ENCODE data around the gene HLCS. TPM values are rescaled to one million over a fixed set of nuclear protein-coding genes. Genes with fewer than 3 reads are reported as not detected.

The HLCS gene
- polyA plus RNA-seq, 4 donors = 2.7 to 13.7 (median 4.9) TPM

GRCh38 chr21:36718951-36719501 lies 247.4 kb downstream of the HLCS start:
- H3K4me1 ChIP-seq (ENCODE audit: control insufficient read depth in 3 of 3, insufficient read depth in 2 of 3, low read depth in 1 of 3, low read length in 2 of 3) = peaks cover 0 to 17% (median 2%) of the 10 kb centered on the region in 3 donors
- H3K9me3 ChIP-seq (ENCODE audit: control insufficient read depth in 2 of 2, insufficient read depth in 1 of 2, low read depth in 1 of 2, low read length in 1 of 2) = no peaks in the 10 kb centered on the region
- no peaks in the 10 kb centered on the region for H3K36me3 ChIP-seq (ENCODE audit: control insufficient read depth in 3 of 3, insufficient read depth in 2 of 3, low read depth in 1 of 3, low read length in 3 of 3)
- DNase-seq (peak; percentile 83 to 86), FAIRE-seq (no peak)
- peak overlapping the region; percentile 74 to 96 (median 95) for H3K27ac ChIP-seq (ENCODE audit: low read depth in 1 of 3, low read length in 2 of 3)
- WGBS, 3 donors = 19 to 64% (median 39%) methylated on average over 18 of the region's 18 CpGs
- H3K27me3 ChIP-seq (ENCODE audit: control insufficient read depth in 3 of 3, insufficient read depth in 3 of 3, low read length in 3 of 3) = peaks cover 0 to 14% (median 13%) of the 10 kb centered on the region in 3 donors
- H3K4me3 ChIP-seq (ENCODE audit: low read depth in 1 of 3, low read length in 3 of 3) = peak overlapping the region in 1 of 3 donors; percentile 16

- DNase-seq (no peak), FAIRE-seq (no peak)
- peaks cover 0 to 17% (median 2%) of the 10 kb centered on the region in 3 donors for H3K4me1 ChIP-seq (ENCODE audit: control insufficient read depth in 3 of 3, insufficient read depth in 2 of 3, low read depth in 1 of 3, low read length in 2 of 3)
- WGBS, 3 donors = 86 to 90% (median 87%) methylated on average over 6 of the region's 6 CpGs
- H3K36me3 ChIP-seq (ENCODE audit: control insufficient read depth in 3 of 3, insufficient read depth in 2 of 3, low read depth in 1 of 3, low read length in 3 of 3) = no peaks in the 10 kb centered on the region
- no peak overlapping the region for H3K27ac ChIP-seq (ENCODE audit: low read depth in 1 of 3, low read length in 2 of 3)
- no peak overlapping the region for H3K4me3 ChIP-seq (ENCODE audit: low read depth in 1 of 3, low read length in 3 of 3)
- peaks cover 0 to 16% (median 14%) of the 10 kb centered on the region in 3 donors for H3K27me3 ChIP-seq (ENCODE audit: control insufficient read depth in 3 of 3, insufficient read depth in 3 of 3, low read length in 3 of 3)
- H3K9me3 ChIP-seq (ENCODE audit: control insufficient read depth in 2 of 2, insufficient read depth in 1 of 2, low read depth in 1 of 2, low read length in 1 of 2) = no peaks in the 10 kb centered on the region
Measured at GRCh38 chr21:36717976-36718375, 248.5 kb downstream of the HLCS start.

- FAIRE-seq = no peak
- WGBS, 3 donors = 62 to 87% (median 77%) methylated on average over 9 of the region's 9 CpGs
- no peaks in the 10 kb centered on the region for H3K9me3 ChIP-seq (ENCODE audit: control insufficient read depth in 2 of 2, insufficient read depth in 1 of 2, low read depth in 1 of 2, low read length in 1 of 2)
Measured at GRCh38 chr21:36716836-36717235, 249.6 kb downstream of the HLCS start.

GRCh38 chr21:36716387-36716786 lies 250.1 kb downstream of the HLCS start:
- Histone ChIP-seq H3K27me3 (ENCODE audit: control insufficient read depth in 3 of 3, insufficient read depth in 3 of 3, low read length in 3 of 3) (peaks cover 0 to 26% (median 14%) of the 10 kb centered on the region in 3 donors), H3K4me3 (ENCODE audit: low read depth in 1 of 3, low read length in 3 of 3) (no peak overlapping the region), H3K27ac (ENCODE audit: low read depth in 1 of 3, low read length in 2 of 3) (no peak overlapping the region), H3K4me1 (ENCODE audit: control insufficient read depth in 3 of 3, insufficient read depth in 2 of 3, low read depth in 1 of 3, low read length in 2 of 3) (peaks cover 0 to 17% (median 2%) of the 10 kb centered on the region in 3 donors), H3K9me3 (ENCODE audit: control insufficient read depth in 2 of 2, insufficient read depth in 1 of 2, low read depth in 1 of 2, low read length in 1 of 2) (no peaks in the 10 kb centered on the region), H3K36me3 (ENCODE audit: control insufficient read depth in 3 of 3, insufficient read depth in 2 of 3, low read depth in 1 of 3, low read length in 3 of 3) (no peaks in the 10 kb centered on the region)
- no peak for FAIRE-seq
- WGBS, 3 donors = 71 to 81% (median 77%) methylated on average over 2 of the region's 2 CpGs
- DNase-seq = no peak

More at GRCh38 chr21:36716836-36717235, 249.6 kb downstream of the HLCS start:
- H3K4me3 ChIP-seq (ENCODE audit: low read depth in 1 of 3, low read length in 3 of 3) = no peak overlapping the region
- DNase-seq = no peak
- peaks cover 0 to 25% (median 14%) of the 10 kb centered on the region in 3 donors for H3K27me3 ChIP-seq (ENCODE audit: control insufficient read depth in 3 of 3, insufficient read depth in 3 of 3, low read length in 3 of 3)
- H3K4me1 ChIP-seq (ENCODE audit: control insufficient read depth in 3 of 3, insufficient read depth in 2 of 3, low read depth in 1 of 3, low read length in 2 of 3) = peaks cover 0 to 17% (median 2%) of the 10 kb centered on the region in 3 donors
- H3K36me3 ChIP-seq (ENCODE audit: control insufficient read depth in 3 of 3, insufficient read depth in 2 of 3, low read depth in 1 of 3, low read length in 3 of 3) = no peaks in the 10 kb centered on the region
- H3K27ac ChIP-seq (ENCODE audit: low read depth in 1 of 3, low read length in 2 of 3) = no peak overlapping the region

GRCh38 chr21:36713746-36714145 lies 252.7 kb downstream of the HLCS start:
- H3K9me3 ChIP-seq (ENCODE audit: control insufficient read depth in 2 of 2, insufficient read depth in 1 of 2, low read depth in 1 of 2, low read length in 1 of 2) = no peaks in the 10 kb centered on the region
- no peaks in the 10 kb centered on the region for H3K36me3 ChIP-seq (ENCODE audit: control insufficient read depth in 3 of 3, insufficient read depth in 2 of 3, low read depth in 1 of 3, low read length in 3 of 3)
- DNase-seq (no peak), FAIRE-seq (no peak)
- peaks cover 0 to 9% (median 2%) of the 10 kb centered on the region in 3 donors for H3K4me1 ChIP-seq (ENCODE audit: control insufficient read depth in 3 of 3, insufficient read depth in 2 of 3, low read depth in 1 of 3, low read length in 2 of 3)
- 60 to 67% (median 61%) methylated on average over 3 of the region's 3 CpGs for WGBS, 3 donors
- no peak overlapping the region for H3K27ac ChIP-seq (ENCODE audit: low read depth in 1 of 3, low read length in 2 of 3)
- H3K27me3 ChIP-seq (ENCODE audit: control insufficient read depth in 3 of 3, insufficient read depth in 3 of 3, low read length in 3 of 3) = peaks cover 0 to 50% (median 25%) of the 10 kb centered on the region in 3 donors
- H3K4me3 ChIP-seq (ENCODE audit: low read depth in 1 of 3, low read length in 3 of 3) = no peak overlapping the region

GRCh38 chr21:36710729-36711048 lies 255.8 kb downstream of the HLCS start:
- no peaks in the 10 kb centered on the region for H3K9me3 ChIP-seq (ENCODE audit: control insufficient read depth in 2 of 2, insufficient read depth in 1 of 2, low read depth in 1 of 2, low read length in 1 of 2)
- H3K27ac ChIP-seq (ENCODE audit: low read depth in 1 of 3, low read length in 2 of 3) = no peak overlapping the region
- H3K4me1 ChIP-seq (ENCODE audit: control insufficient read depth in 3 of 3, insufficient read depth in 2 of 3, low read depth in 1 of 3, low read length in 2 of 3) = peaks cover 0 to 14% (median 2%) of the 10 kb centered on the region in 3 donors
- peak; percentile 48 to 57 for DNase-seq
- FAIRE-seq = no peak
- H3K4me3 ChIP-seq (ENCODE audit: low read depth in 1 of 3, low read length in 3 of 3) = peak overlapping the region in 1 of 3 donors; percentile 26
- 3 to 13% (median 6%) methylated on average over 13 of the region's 13 CpGs for WGBS, 3 donors
- no peaks in the 10 kb centered on the region for H3K36me3 ChIP-seq (ENCODE audit: control insufficient read depth in 3 of 3, insufficient read depth in 2 of 3, low read depth in 1 of 3, low read length in 3 of 3)
- H3K27me3 ChIP-seq (ENCODE audit: control insufficient read depth in 3 of 3, insufficient read depth in 3 of 3, low read length in 3 of 3) = peaks cover 0 to 76% (median 50%) of the 10 kb centered on the region in 3 donors

- 9 to 19% (median 12%) methylated on average over 38 of the region's 38 CpGs for WGBS, 3 donors
- Histone ChIP-seq H3K27ac (ENCODE audit: low read depth in 1 of 3, low read length in 2 of 3) (no peak overlapping the region), H3K4me3 (ENCODE audit: low read depth in 1 of 3, low read length in 3 of 3) (peak overlapping the region in 1 of 3 donors; percentile 26), H3K9me3 (ENCODE audit: control insufficient read depth in 2 of 2, insufficient read depth in 1 of 2, low read depth in 1 of 2, low read length in 1 of 2) (no peaks in the 10 kb centered on the region), H3K27me3 (ENCODE audit: control insufficient read depth in 3 of 3, insufficient read depth in 3 of 3, low read length in 3 of 3) (peaks cover 0 to 82% (median 55%) of the 10 kb centered on the region in 3 donors), H3K4me1 (ENCODE audit: control insufficient read depth in 3 of 3, insufficient read depth in 2 of 3, low read depth in 1 of 3, low read length in 2 of 3) (peaks cover 0 to 14% (median 2%) of the 10 kb centered on the region in 3 donors), H3K36me3 (ENCODE audit: control insufficient read depth in 3 of 3, insufficient read depth in 2 of 3, low read depth in 1 of 3, low read length in 3 of 3) (no peaks in the 10 kb centered on the region)
- DNase-seq = peak in 1 of 2 donors; percentile 11
- FAIRE-seq = no peak
Measured at GRCh38 chr21:36709868-36710728, 256.4 kb downstream of the HLCS start.

GRCh38 chr21:36709030-36709867 lies 257.2 kb downstream of the HLCS start:
- 4 to 12% (median 8%) methylated on average over 36 to 55 of the region's 55 CpGs for WGBS, 3 donors
- Histone ChIP-seq H3K27me3 (ENCODE audit: control insufficient read depth in 3 of 3, insufficient read depth in 3 of 3, low read length in 3 of 3) (peaks cover 4 to 82% (median 63%) of the 10 kb centered on the region in 3 donors), H3K27ac (ENCODE audit: low read depth in 1 of 3, low read length in 2 of 3) (no peak overlapping the region), H3K4me1 (ENCODE audit: control insufficient read depth in 3 of 3, insufficient read depth in 2 of 3, low read depth in 1 of 3, low read length in 2 of 3) (peaks cover 0 to 14% (median 2%) of the 10 kb centered on the region in 3 donors), H3K36me3 (ENCODE audit: control insufficient read depth in 3 of 3, insufficient read depth in 2 of 3, low read depth in 1 of 3, low read length in 3 of 3) (no peaks in the 10 kb centered on the region), H3K9me3 (ENCODE audit: control insufficient read depth in 2 of 2, insufficient read depth in 1 of 2, low read depth in 1 of 2, low read length in 1 of 2) (peaks cover 0 to 2% of the 10 kb centered on the region in 2 donors), H3K4me3 (ENCODE audit: low read depth in 1 of 3, low read length in 3 of 3) (no peak overlapping the region)
- FAIRE-seq = no peak
- peak in 1 of 2 donors; percentile 28 for DNase-seq
